HepG2 (cell line): ENCODE data around the gene DND1. TPM values are rescaled to one million over a fixed set of nuclear protein-coding genes. Genes with fewer than 3 reads are reported as not detected.

Source experiments
- ATF1 ChIP-seq: IDR thresholded peaks from 2 replicates; pipeline ENCODE4 v1.6.1; 2016; ENCODE audit warnings: mild to moderate bottlenecking, control low read depth
- CBX1 ChIP-seq: IDR thresholded peaks from one replicate; pipeline ENCODE4 v1.6.1; 2016; ENCODE audit warnings: antibody characterized with exemption, low read depth
- CCDC6 ChIP-seq: sonication (generic); formaldehyde crosslinking; IDR thresholded peaks from 2 replicates; pipeline ENCODE4 v1.8.1; 2022; ENCODE audit warnings: mild to moderate bottlenecking, missing genetic modification reagents, moderate library complexity
- CENPT ChIP-seq: sonication (generic); formaldehyde crosslinking; IDR thresholded peaks from 2 replicates; pipeline ENCODE4 v1.8.0; 2022; ENCODE audit warnings: low read depth, mild to moderate bottlenecking, moderate library complexity, missing genetic modification reagents
- ERF ChIP-seq: IDR thresholded peaks from 2 replicates; pipeline ENCODE4 v1.6.1; 2018; ENCODE audit warnings: missing biosample characterization, missing genetic modification reagents
- FIP1L1 ChIP-seq: fragments of 200-400 bp; formaldehyde crosslinking; IDR thresholded peaks from 2 replicates; pipeline ENCODE4 v1.6.1; 2018; ENCODE audit warnings: low read depth, mild to moderate bottlenecking, low read length, moderate library complexity, borderline replicate concordance; ENCODE audit not compliant: insufficient read depth
- FOXO1 ChIP-seq: sonication (generic); formaldehyde crosslinking; IDR thresholded peaks from 2 replicates; pipeline ENCODE4 v1.4.0; 2020; ENCODE audit warnings: missing genetic modification reagents
- IRF1 ChIP-seq: sonication (generic); formaldehyde crosslinking; IDR thresholded peaks from 2 replicates; pipeline ENCODE4 v1.4.0; 2020; ENCODE audit warnings: low read depth, mild to moderate bottlenecking, missing genetic modification reagents
- KMT2B ChIP-seq: IDR thresholded peaks from 2 replicates; pipeline ENCODE4 v1.6.1; 2016; ENCODE audit warnings: missing genetic modification reagents, missing compliant biosample characterization
- MED1 ChIP-seq: sonication (generic); formaldehyde crosslinking; IDR thresholded peaks from 2 replicates; pipeline ENCODE4 v1.4.0; 2020; ENCODE audit warnings: missing genetic modification reagents
- MED8 ChIP-seq: sonication (generic); formaldehyde crosslinking; IDR thresholded peaks from 2 replicates; pipeline ENCODE4 v1.8.1; 2023; ENCODE audit warnings: mild to moderate bottlenecking, missing genetic modification reagents; ENCODE audit not compliant: insufficient replicate concordance
- RXRA ChIP-seq: sonication (generic); formaldehyde crosslinking; IDR thresholded peaks from 2 replicates; pipeline ENCODE4 v1.5.1; 2020; ENCODE audit warnings: missing genetic modification reagents
- SKI ChIP-seq: fragments of 450-650 bp; IDR thresholded peaks from one replicate; pipeline ENCODE4 v1.6.1; 2018; ENCODE audit warnings: mild to moderate bottlenecking; ENCODE audit not compliant: partially characterized antibody
- SP1 ChIP-seq, 2 experiments: fragments of 450-650 bp in 1 of 2; sonication (generic) in 1 of 2; formaldehyde crosslinking in 1 of 2; IDR thresholded peaks; 2 replicates each; pipeline versions ENCODE4 v1.4.0 to v1.6.1; 2016 to 2020; ENCODE audit warnings: missing genetic modification reagents in 1 of 2
- SP5 ChIP-seq: IDR thresholded peaks from 2 replicates; pipeline ENCODE4 v1.6.1; 2016; ENCODE audit warnings: low read depth, borderline replicate concordance
- TBX2 ChIP-seq: sonication (generic); formaldehyde crosslinking; IDR thresholded peaks from 2 replicates; pipeline ENCODE4 v1.5.0; 2020; ENCODE audit warnings: missing genetic modification reagents, mild to moderate bottlenecking, borderline replicate concordance
- TSC22D2 ChIP-seq: sonication (generic); formaldehyde crosslinking; IDR thresholded peaks from 2 replicates; pipeline ENCODE4 v1.5.1; 2020; ENCODE audit warnings: missing genetic modification reagents, mild to moderate bottlenecking, borderline replicate concordance
- ZBTB7A ChIP-seq: sonication (generic); formaldehyde crosslinking; IDR thresholded peaks from 2 replicates; pipeline ENCODE4 v1.8.0; 2022; ENCODE audit warnings: mild to moderate bottlenecking, missing genetic modification reagents
- ZNF138 ChIP-seq: sonication (generic); formaldehyde crosslinking; IDR thresholded peaks from 2 replicates; pipeline ENCODE4 v1.5.0; 2020; ENCODE audit warnings: mild to moderate bottlenecking, low read depth, missing genetic modification reagents
- ZNF557 ChIP-seq: sonication (generic); formaldehyde crosslinking; IDR thresholded peaks from 2 replicates; pipeline ENCODE4 v1.4.0; 2020; ENCODE audit warnings: missing genetic modification reagents
- ZNF563 ChIP-seq: sonication (generic); formaldehyde crosslinking; IDR thresholded peaks from 2 replicates; pipeline ENCODE4 v1.8.0; 2022; ENCODE audit warnings: mild to moderate bottlenecking, moderate library complexity, missing genetic modification reagents
- ZNF577 ChIP-seq: sonication (generic); formaldehyde crosslinking; IDR thresholded peaks from 2 replicates; pipeline ENCODE4 v1.4.0; 2020; ENCODE audit warnings: mild to moderate bottlenecking, low read depth, missing genetic modification reagents, borderline replicate concordance
- ZNF841 ChIP-seq: sonication (generic); formaldehyde crosslinking; IDR thresholded peaks from 2 replicates; pipeline ENCODE4 v1.8.1; 2023; ENCODE audit warnings: missing genetic modification reagents, borderline replicate concordance
- polyA plus RNA-seq, 8 experiments: library from polyadenylated mRNA; depleted of rRNA in 3 of 8; stranded (reverse) in 7 of 8; unstranded in 1 of 8; fragments of >200 nt; fragmentation: Illumina TruSeq in 4 of 8; extraction: Trizol in 4 of 8; gene quantifications; 2 replicates each; pipeline versions ENCODE4 v1.2.1 to v1.2.3, GENCODE V29; 2011 to 2016; ENCODE audit warnings: low read depth in 4 of 8, missing spikeins in 1 of 8, mixed read lengths in 1 of 8; ENCODE audit not compliant: insufficient read depth in 1 of 8
- total RNA-seq, 5 experiments: library from RNA; depleted of rRNA; stranded (reverse); fragments of >200 nt; fragmentation: Illumina TruSeq; extraction: Trizol; gene quantifications; 2 replicates each; pipeline ENCODE4 v1.2.3, GENCODE V29; 2016; ENCODE audit warnings: low read depth in 1 of 5
- TF ChIP-seq, protein P1 (sequence below): sonication (generic); formaldehyde crosslinking; IDR thresholded peaks from 2 replicates; pipeline ENCODE4 v1.4.0; 2020; ENCODE audit warnings: missing genetic modification reagents, low read depth, mild to moderate bottlenecking, borderline replicate concordance
- TF ChIP-seq, protein P2 (sequence below): sonication (generic); formaldehyde crosslinking; IDR thresholded peaks from 2 replicates; pipeline ENCODE4 v1.4.0; 2020; ENCODE audit warnings: missing genetic modification reagents, borderline replicate concordance

DND1 gene
- total and polyA plus RNA-seq, 2 of the 13 experiments (the other 11 are each of a cell fraction or from before 2014, with no cell fraction given) = 0.48 to 0.55 TPM

DNA sequence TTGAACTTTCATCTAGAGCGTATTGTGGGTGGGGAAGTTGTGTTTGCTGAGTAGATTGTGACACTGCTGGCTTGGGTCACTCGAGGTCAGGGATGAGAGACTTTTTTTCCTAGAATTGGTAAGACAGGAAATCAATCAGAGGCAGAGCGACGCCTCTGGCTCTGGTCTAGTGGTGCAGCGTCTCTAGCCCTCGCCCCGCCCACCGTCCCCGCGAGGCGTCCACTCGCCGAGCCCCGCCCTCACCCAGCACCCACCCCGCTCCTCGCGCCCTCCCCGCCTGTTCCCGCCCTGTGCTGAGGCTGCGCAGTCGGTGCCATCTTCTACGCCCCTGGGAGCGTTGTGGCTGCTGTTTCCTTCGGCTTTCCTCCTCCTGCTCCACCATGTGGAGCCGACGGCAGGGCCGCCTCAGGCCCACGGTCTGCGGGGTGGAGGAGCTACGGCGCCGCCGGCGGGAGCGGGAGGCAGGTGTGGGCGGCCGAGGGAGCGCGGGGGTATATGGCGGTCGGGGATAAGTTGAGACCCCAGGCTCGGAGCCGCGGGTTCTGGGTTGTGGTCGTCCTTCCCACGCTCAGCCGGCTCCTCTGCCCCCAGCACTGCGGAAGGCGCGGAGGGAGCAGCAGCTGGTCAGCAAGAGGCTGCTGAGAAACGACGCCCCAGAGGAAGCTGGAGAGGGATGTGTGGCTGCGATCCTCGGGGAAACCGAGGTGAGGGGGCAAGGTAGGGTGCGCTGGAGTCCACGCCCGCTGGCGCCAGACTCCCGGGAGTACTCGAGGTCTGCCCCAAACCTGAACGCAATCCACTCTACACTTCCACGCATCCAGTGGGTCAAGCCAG is 34.0 kb downstream of the DND1 start, which contains the start of gene TMCO6 (continued):
- TF ChIP-seq IRF1 (CRISPR knock-in tag) (0 out of 2 replicates have a peak, but pooled peaks have one; percentile 35), ZNF138 (CRISPR knock-in tag) (no peak), SKI (peak; percentile 86), KMT2B (CRISPR knock-in tag) (peak; percentile 53), TBX2 (CRISPR knock-in tag) (peak; percentile 77), SP1 (IDR thresholded peaks at IDR 0.05) (no peak), SP1 (CRISPR knock-in tag; IDR thresholded peaks at IDR 0.05) (peak; percentile 64; the same call in 1 of the 2 replicates), ZNF563 (CRISPR knock-in tag) (no peak), SP5 (CRISPR knock-in tag) (peak; percentile 100), ZBTB7A (CRISPR knock-in tag) (no peak), ZNF557 (CRISPR knock-in tag) (0 out of 2 replicates have a peak, but pooled peaks have one; percentile 3), CENPT (CRISPR knock-in tag) (no peak), ZNF577 (CRISPR knock-in tag) (no peak), CCDC6 (CRISPR knock-in tag) (0 out of 2 replicates have a peak, but pooled peaks have one; percentile 58), ATF1 (0 out of 2 replicates have a peak, but pooled peaks have one; percentile 19), MED1 (CRISPR knock-in tag) (peak; percentile 93), MED8 (CRISPR knock-in tag) (no peak), CBX1 (no peak), FOXO1 (peak; percentile 69; the same call in 1 of the 2 replicates), ERF (CRISPR knock-in tag) (peak; percentile 82), TSC22D2 (CRISPR knock-in tag) (peak; percentile 74; the same call in 1 of the 2 replicates), RXRA (CRISPR knock-in tag) (peak; percentile 99), FIP1L1 (no peak), ZNF841 (no peak)
- TF ChIP-seq, protein P1, sequence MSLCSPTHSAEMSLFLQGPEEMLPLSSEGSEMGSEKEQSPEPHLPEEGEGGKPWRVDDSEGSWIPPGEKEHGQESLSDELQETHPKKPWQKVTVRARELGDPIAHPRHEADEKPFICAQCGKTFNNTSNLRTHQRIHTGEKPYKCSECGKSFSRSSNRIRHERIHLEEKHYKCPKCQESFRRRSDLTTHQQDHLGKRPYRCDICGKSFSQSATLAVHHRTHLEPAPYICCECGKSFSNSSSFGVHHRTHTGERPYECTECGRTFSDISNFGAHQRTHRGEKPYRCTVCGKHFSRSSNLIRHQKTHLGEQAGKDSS (CRISPR knock-in tag) = peak; percentile 79; the same call in 1 of the 2 replicates
- TF ChIP-seq, protein P2, sequence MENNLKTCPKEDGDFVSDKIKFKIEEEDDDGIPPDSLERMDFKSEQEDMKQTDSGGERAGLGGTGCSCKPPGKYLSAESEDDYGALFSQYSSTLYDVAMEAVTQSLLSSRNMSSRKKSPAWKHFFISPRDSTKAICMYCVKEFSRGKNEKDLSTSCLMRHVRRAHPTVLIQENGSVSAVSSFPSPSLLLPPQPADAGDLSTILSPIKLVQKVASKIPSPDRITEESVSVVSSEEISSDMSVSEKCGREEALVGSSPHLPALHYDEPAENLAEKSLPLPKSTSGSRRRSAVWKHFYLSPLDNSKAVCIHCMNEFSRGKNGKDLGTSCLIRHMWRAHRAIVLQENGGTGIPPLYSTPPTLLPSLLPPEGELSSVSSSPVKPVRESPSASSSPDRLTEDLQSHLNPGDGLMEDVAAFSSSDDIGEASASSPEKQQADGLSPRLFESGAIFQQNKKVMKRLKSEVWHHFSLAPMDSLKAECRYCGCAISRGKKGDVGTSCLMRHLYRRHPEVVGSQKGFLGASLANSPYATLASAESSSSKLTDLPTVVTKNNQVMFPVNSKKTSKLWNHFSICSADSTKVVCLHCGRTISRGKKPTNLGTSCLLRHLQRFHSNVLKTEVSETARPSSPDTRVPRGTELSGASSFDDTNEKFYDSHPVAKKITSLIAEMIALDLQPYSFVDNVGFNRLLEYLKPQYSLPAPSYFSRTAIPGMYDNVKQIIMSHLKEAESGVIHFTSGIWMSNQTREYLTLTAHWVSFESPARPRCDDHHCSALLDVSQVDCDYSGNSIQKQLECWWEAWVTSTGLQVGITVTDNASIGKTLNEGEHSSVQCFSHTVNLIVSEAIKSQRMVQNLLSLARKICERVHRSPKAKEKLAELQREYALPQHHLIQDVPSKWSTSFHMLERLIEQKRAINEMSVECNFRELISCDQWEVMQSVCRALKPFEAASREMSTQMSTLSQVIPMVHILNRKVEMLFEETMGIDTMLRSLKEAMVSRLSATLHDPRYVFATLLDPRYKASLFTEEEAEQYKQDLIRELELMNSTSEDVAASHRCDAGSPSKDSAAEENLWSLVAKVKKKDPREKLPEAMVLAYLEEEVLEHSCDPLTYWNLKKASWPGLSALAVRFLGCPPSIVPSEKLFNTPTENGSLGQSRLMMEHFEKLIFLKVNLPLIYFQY (CRISPR knock-in tag) = peak; percentile 61
